Measurements from ENCODE around the gene INPP1.

INPP1 gene

GRCh38 chr2:190338453-190338852 is 4.9 kb upstream of the INPP1 start:
- TF ChIP-seq, protein P1, sequence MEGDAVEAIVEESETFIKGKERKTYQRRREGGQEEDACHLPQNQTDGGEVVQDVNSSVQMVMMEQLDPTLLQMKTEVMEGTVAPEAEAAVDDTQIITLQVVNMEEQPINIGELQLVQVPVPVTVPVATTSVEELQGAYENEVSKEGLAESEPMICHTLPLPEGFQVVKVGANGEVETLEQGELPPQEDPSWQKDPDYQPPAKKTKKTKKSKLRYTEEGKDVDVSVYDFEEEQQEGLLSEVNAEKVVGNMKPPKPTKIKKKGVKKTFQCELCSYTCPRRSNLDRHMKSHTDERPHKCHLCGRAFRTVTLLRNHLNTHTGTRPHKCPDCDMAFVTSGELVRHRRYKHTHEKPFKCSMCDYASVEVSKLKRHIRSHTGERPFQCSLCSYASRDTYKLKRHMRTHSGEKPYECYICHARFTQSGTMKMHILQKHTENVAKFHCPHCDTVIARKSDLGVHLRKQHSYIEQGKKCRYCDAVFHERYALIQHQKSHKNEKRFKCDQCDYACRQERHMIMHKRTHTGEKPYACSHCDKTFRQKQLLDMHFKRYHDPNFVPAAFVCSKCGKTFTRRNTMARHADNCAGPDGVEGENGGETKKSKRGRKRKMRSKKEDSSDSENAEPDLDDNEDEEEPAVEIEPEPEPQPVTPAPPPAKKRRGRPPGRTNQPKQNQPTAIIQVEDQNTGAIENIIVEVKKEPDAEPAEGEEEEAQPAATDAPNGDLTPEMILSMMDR (IDR thresholded peaks at IDR 0.05; ENCODE audit: low read depth, low read length): no peak
- no peak for TF ChIP-seq EZH2phosphoT487 (IDR thresholded peaks at IDR 0.05; ENCODE audit: low read depth)
- Histone ChIP-seq H3K27ac (ENCODE audit: low read length) (no peak overlapping the region), H3K4me3 (ENCODE audit: low read length) (no peak overlapping the region), H3K9me3 (ENCODE audit: insufficient read depth, low read length) (no peaks in the 10 kb centered on the region), H3K4me2 (ENCODE audit: low read length) (no peak overlapping the region), H3K79me2 (ENCODE audit: low read length) (no peaks in the 10 kb centered on the region), H3K9ac (ENCODE audit: low read length) (no peak overlapping the region), H3K36me3 (replicated peaks; ENCODE audit: low read depth, low read length) (no peaks in the 10 kb centered on the region), H3K4me1 (ENCODE audit: low read length) (peaks cover 4% of the 10 kb centered on the region; the same call in 1 of the 2 replicates), H4K20me1 (ENCODE audit: insufficient read depth, low read length) (no peaks in the 10 kb centered on the region), H2AFZ (ENCODE audit: low read depth, low read length) (no peak overlapping the region), H3K27me3 (ENCODE audit: low read depth, low read length) (no peaks in the 10 kb centered on the region)

DNA sequence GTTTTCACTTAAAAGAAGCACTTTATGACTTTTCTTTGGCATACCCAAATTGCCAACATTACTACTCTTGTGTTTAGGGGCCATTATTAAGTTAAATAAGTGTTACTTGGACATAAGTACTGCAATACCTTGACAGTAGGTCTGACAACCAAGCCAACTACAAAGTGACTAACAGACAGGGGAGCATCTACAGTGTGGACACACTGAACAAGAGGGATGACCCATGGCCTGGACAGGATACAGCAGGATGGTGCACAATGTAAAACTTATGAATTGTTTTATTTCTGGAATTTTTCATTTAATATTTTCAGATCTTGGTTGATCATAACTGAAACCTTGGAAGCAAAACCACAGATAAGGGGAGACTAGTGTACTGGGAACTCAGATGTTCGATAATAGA is 4.0 kb upstream of the INPP1 start:
- H3K79me2 ChIP-seq (ENCODE audit: low read length): no peaks in the 10 kb centered on the region
- no peak overlapping the region for H3K4me3 ChIP-seq (ENCODE audit: low read length)
- no peaks in the 10 kb centered on the region for H3K36me3 ChIP-seq (replicated peaks; ENCODE audit: low read depth, low read length)
- H4K20me1 ChIP-seq (ENCODE audit: insufficient read depth, low read length): no peaks in the 10 kb centered on the region
- TF ChIP-seq, protein P1 (IDR thresholded peaks at IDR 0.05; ENCODE audit: low read depth, low read length): no peak
- no peak for TF ChIP-seq EZH2phosphoT487 (IDR thresholded peaks at IDR 0.05; ENCODE audit: low read depth)
- H2AFZ ChIP-seq (ENCODE audit: low read depth, low read length): no peak overlapping the region
- H3K4me2 ChIP-seq (ENCODE audit: low read length): no peak overlapping the region
- no peaks in the 10 kb centered on the region for H3K27me3 ChIP-seq (ENCODE audit: low read depth, low read length)
- H3K9ac ChIP-seq (ENCODE audit: low read length): no peak overlapping the region
- peaks cover 5% of the 10 kb centered on the region; the same call in 1 of the 2 replicates for H3K4me1 ChIP-seq (ENCODE audit: low read length)
- H3K9me3 ChIP-seq (ENCODE audit: insufficient read depth, low read length): no peaks in the 10 kb centered on the region
- H3K27ac ChIP-seq (ENCODE audit: low read length): no peak overlapping the region

DNA sequence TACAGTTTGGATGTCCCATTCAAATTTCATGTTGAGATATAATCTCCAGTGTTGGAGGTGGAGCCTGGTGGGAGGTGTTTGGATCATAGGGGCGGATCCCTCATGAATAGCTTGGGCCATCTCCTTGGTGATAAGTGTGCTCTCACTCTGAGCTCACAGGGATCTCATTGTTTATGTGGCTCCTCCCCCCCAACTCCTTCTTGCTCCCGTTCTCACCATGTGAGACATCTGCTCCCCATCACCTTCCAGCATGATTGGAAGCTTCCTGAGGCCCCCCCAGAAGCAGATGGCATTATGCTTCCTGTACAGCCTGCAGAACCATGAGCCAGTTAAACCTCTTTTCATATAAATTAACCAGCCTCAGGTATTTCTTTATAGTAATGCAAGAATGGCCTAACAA is 3.0 kb upstream of the INPP1 start:
- TF ChIP-seq, protein P1 (IDR thresholded peaks at IDR 0.05; ENCODE audit: low read depth, low read length): no peak
- no peak for TF ChIP-seq EZH2phosphoT487 (IDR thresholded peaks at IDR 0.05; ENCODE audit: low read depth)
- Histone ChIP-seq H3K4me3 (ENCODE audit: low read length) (no peak overlapping the region), H3K27ac (ENCODE audit: low read length) (no peak overlapping the region), H3K79me2 (ENCODE audit: low read length) (no peaks in the 10 kb centered on the region), H2AFZ (ENCODE audit: low read depth, low read length) (no peak overlapping the region), H4K20me1 (ENCODE audit: insufficient read depth, low read length) (no peaks in the 10 kb centered on the region), H3K36me3 (replicated peaks; ENCODE audit: low read depth, low read length) (no peaks in the 10 kb centered on the region), H3K4me2 (ENCODE audit: low read length) (no peak overlapping the region), H3K27me3 (ENCODE audit: low read depth, low read length) (no peaks in the 10 kb centered on the region), H3K9me3 (ENCODE audit: insufficient read depth, low read length) (no peaks in the 10 kb centered on the region), H3K4me1 (ENCODE audit: low read length) (peaks cover 11% of the 10 kb centered on the region; the same call in 1 of the 2 replicates), H3K9ac (ENCODE audit: low read length) (no peak overlapping the region)

DNA sequence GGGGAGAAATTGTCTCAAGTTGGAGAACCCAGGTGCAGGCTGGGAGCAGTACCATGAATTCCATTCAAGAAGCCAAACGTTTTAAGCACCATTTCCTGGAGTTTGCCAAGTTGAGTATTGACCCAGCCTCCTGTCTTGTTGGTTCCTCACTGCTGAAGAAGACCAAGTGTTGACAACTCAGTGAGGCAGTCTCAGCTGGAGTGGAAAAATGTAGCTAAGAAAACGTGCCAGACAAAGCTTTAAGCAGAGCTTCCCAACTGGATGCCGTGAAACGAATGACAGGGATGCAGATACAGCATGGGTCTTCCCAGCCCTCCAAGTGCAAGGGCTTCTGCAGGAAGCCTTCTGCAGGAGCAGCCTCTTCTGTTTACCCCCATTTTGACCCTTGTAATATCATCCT is 778 bp upstream of the INPP1 start:
- Histone ChIP-seq H3K9me3 (ENCODE audit: insufficient read depth, low read length) (no peaks in the 10 kb centered on the region), H3K4me3 (ENCODE audit: low read length) (no peak overlapping the region), H3K4me2 (ENCODE audit: low read length) (no peak overlapping the region), H4K20me1 (ENCODE audit: insufficient read depth, low read length) (no peaks in the 10 kb centered on the region), H3K79me2 (ENCODE audit: low read length) (no peaks in the 10 kb centered on the region), H3K4me1 (ENCODE audit: low read length) (peaks cover 11% of the 10 kb centered on the region; the same call in 1 of the 2 replicates), H2AFZ (ENCODE audit: low read depth, low read length) (no peak overlapping the region), H3K9ac (ENCODE audit: low read length) (no peak overlapping the region), H3K27ac (ENCODE audit: low read length) (no peak overlapping the region), H3K27me3 (ENCODE audit: low read depth, low read length) (no peaks in the 10 kb centered on the region), H3K36me3 (replicated peaks; ENCODE audit: low read depth, low read length) (no peaks in the 10 kb centered on the region)
- TF ChIP-seq EZH2phosphoT487 (IDR thresholded peaks at IDR 0.05; ENCODE audit: low read depth): no peak
- TF ChIP-seq, protein P1 (IDR thresholded peaks at IDR 0.05; ENCODE audit: low read depth, low read length): no peak

All from OCI-LY3 (cell line).